ENCODE measurements around the gene ZNF831. TPM values are rescaled to one million over a fixed set of nuclear protein-coding genes. Genes with fewer than 3 reads are reported as not detected.

The ZNF831 gene
- total and polyA plus RNA-seq, 10 of the 15 experiments (the other 5 are each of a cell fraction or from before 2014, with no cell fraction given): 0.01 to 0.97 (median 0.23) TPM

DNA sequence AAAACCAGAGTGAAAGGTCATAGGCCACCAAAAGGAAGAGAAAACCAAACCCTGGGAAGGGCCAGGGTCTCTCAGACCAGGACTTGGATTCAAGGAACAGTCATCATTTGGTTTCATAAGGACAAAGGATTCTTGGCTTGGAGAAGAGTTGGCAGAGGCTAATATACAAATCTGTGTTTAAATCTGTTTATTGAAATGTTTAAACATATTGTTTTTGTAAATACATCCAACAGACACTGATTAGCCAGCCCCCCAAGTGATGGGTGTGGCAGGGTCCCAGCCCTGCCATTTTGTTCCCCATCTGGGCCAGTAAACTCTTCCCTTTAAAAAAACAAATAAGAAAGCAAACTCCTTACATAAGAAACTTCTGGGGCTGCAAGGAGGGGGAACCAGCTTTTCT is 6.1 kb upstream of the ZNF831 start:
- Histone ChIP-seq H4K20me1 (ENCODE audit: control insufficient read depth, insufficient read depth) (no peaks in the 10 kb centered on the region), H3K9me3 (replicated peaks; ENCODE audit: control insufficient read depth, insufficient read depth, low read length) (no peaks in the 10 kb centered on the region), H3K27me3 (replicated peaks in 1 of 2; ENCODE audit: control insufficient read depth in 2 of 2, insufficient read depth in 2 of 2, low read length in 1 of 2) (peaks cover 0 to 2% of the 10 kb centered on the region in 2 experiments; a peak in 1 of 4 replicates), H3K9ac (ENCODE audit: control insufficient read depth, insufficient read depth, low read length) (no peak overlapping the region), H3K4me3 (no peak overlapping the region), H2AFZ (ENCODE audit: control insufficient read depth, low read depth, low read length) (no peak overlapping the region), H3K36me3 (ENCODE audit: control insufficient read depth in 2 of 2, insufficient read depth in 2 of 2, low read length in 1 of 2) (no peaks in the 10 kb centered on the region), H3K4me1 (ENCODE audit: control insufficient read depth, insufficient read depth, low read length) (no peaks in the 10 kb centered on the region), H3K79me2 (ENCODE audit: control insufficient read depth, insufficient read depth, low read length) (no peaks in the 10 kb centered on the region), H3K4me2 (ENCODE audit: control insufficient read depth, insufficient read depth) (no peak overlapping the region), H3K27ac (ENCODE audit: control insufficient read depth, insufficient read depth) (no peak overlapping the region)
- intact Hi-C loops (cut with micrococcal nuclease; ENCODE audit: unreplicated experiment): no loop called here
- BruUV-seq (replicated peaks): no TSS peak
- ChIA-PET SMC1A (ENCODE audit: uncharacterized antibody, unreplicated experiment) (no interaction called here), RAD21 (ENCODE audit: unreplicated experiment) (no interaction called here), POLR2A (no interaction called here), CTCF (no interaction called here)
- in situ Hi-C loops (cut with MboI): no loop called here
- no peak for FAIRE-seq
- DNase-seq (ENCODE audit: low read depth, low spot score): no peak
- no peak for ATAC-seq
- TF ChIP-seq, protein P1, sequence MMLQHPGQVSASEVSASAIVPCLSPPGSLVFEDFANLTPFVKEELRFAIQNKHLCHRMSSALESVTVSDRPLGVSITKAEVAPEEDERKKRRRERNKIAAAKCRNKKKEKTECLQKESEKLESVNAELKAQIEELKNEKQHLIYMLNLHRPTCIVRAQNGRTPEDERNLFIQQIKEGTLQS (IDR thresholded peaks at IDR 0.05; ENCODE audit: borderline replicate concordance, extremely low read depth, low read depth, low read length): no peak
- TF ChIP-seq, protein P2, sequence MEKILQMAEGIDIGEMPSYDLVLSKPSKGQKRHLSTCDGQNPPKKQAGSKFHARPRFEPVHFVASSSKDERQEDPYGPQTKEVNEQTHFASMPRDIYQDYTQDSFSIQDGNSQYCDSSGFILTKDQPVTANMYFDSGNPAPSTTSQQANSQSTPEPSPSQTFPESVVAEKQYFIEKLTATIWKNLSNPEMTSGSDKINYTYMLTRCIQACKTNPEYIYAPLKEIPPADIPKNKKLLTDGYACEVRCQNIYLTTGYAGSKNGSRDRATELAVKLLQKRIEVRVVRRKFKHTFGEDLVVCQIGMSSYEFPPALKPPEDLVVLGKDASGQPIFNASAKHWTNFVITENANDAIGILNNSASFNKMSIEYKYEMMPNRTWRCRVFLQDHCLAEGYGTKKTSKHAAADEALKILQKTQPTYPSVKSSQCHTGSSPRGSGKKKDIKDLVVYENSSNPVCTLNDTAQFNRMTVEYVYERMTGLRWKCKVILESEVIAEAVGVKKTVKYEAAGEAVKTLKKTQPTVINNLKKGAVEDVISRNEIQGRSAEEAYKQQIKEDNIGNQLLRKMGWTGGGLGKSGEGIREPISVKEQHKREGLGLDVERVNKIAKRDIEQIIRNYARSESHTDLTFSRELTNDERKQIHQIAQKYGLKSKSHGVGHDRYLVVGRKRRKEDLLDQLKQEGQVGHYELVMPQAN (conservative IDR thresholded peaks at IDR 0.05): no peak
- TF ChIP-seq NFYA (IDR thresholded peaks at IDR 0.05; ENCODE audit: borderline replicate concordance, low read depth, low read length) (no peak), ZNF384 (IDR thresholded peaks at IDR 0.05; ENCODE audit: borderline replicate concordance, low read depth, low read length) (no peak), IKZF2 (IDR thresholded peaks at IDR 0.05) (no peak), MEF2B (IDR thresholded peaks at IDR 0.05; ENCODE audit: partially characterized antibody, poor library complexity, severe bottlenecking) (no peak), CEBPB (IDR thresholded peaks at IDR 0.05; ENCODE audit: borderline replicate concordance in 1 of 2, low read depth in 2 of 2, low read length in 2 of 2) (no peak), SIX5 (IDR thresholded peaks at IDR 0.05; ENCODE audit: low read depth, low read length, severe bottlenecking) (no peak), MYB (IDR thresholded peaks at IDR 0.05; ENCODE audit: borderline replicate concordance, low read depth, low read length) (no peak)
- TF ChIP-seq, protein P3, sequence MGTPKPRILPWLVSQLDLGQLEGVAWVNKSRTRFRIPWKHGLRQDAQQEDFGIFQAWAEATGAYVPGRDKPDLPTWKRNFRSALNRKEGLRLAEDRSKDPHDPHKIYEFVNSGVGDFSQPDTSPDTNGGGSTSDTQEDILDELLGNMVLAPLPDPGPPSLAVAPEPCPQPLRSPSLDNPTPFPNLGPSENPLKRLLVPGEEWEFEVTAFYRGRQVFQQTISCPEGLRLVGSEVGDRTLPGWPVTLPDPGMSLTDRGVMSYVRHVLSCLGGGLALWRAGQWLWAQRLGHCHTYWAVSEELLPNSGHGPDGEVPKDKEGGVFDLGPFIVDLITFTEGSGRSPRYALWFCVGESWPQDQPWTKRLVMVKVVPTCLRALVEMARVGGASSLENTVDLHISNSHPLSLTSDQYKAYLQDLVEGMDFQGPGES (IDR thresholded peaks at IDR 0.05): no peak
- TF ChIP-seq, protein P4, sequence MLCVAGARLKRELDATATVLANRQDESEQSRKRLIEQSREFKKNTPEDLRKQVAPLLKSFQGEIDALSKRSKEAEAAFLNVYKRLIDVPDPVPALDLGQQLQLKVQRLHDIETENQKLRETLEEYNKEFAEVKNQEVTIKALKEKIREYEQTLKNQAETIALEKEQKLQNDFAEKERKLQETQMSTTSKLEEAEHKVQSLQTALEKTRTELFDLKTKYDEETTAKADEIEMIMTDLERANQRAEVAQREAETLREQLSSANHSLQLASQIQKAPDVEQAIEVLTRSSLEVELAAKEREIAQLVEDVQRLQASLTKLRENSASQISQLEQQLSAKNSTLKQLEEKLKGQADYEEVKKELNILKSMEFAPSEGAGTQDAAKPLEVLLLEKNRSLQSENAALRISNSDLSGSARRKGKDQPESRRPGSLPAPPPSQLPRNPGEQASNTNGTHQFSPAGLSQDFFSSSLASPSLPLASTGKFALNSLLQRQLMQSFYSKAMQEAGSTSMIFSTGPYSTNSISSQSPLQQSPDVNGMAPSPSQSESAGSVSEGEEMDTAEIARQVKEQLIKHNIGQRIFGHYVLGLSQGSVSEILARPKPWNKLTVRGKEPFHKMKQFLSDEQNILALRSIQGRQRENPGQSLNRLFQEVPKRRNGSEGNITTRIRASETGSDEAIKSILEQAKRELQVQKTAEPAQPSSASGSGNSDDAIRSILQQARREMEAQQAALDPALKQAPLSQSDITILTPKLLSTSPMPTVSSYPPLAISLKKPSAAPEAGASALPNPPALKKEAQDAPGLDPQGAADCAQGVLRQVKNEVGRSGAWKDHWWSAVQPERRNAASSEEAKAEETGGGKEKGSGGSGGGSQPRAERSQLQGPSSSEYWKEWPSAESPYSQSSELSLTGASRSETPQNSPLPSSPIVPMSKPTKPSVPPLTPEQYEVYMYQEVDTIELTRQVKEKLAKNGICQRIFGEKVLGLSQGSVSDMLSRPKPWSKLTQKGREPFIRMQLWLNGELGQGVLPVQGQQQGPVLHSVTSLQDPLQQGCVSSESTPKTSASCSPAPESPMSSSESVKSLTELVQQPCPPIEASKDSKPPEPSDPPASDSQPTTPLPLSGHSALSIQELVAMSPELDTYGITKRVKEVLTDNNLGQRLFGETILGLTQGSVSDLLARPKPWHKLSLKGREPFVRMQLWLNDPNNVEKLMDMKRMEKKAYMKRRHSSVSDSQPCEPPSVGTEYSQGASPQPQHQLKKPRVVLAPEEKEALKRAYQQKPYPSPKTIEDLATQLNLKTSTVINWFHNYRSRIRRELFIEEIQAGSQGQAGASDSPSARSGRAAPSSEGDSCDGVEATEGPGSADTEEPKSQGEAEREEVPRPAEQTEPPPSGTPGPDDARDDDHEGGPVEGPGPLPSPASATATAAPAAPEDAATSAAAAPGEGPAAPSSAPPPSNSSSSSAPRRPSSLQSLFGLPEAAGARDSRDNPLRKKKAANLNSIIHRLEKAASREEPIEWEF (IDR thresholded peaks at IDR 0.05; ENCODE audit: insufficient replicate concordance, low read depth, low read length): no peak
- TF ChIP-seq, protein P5, sequence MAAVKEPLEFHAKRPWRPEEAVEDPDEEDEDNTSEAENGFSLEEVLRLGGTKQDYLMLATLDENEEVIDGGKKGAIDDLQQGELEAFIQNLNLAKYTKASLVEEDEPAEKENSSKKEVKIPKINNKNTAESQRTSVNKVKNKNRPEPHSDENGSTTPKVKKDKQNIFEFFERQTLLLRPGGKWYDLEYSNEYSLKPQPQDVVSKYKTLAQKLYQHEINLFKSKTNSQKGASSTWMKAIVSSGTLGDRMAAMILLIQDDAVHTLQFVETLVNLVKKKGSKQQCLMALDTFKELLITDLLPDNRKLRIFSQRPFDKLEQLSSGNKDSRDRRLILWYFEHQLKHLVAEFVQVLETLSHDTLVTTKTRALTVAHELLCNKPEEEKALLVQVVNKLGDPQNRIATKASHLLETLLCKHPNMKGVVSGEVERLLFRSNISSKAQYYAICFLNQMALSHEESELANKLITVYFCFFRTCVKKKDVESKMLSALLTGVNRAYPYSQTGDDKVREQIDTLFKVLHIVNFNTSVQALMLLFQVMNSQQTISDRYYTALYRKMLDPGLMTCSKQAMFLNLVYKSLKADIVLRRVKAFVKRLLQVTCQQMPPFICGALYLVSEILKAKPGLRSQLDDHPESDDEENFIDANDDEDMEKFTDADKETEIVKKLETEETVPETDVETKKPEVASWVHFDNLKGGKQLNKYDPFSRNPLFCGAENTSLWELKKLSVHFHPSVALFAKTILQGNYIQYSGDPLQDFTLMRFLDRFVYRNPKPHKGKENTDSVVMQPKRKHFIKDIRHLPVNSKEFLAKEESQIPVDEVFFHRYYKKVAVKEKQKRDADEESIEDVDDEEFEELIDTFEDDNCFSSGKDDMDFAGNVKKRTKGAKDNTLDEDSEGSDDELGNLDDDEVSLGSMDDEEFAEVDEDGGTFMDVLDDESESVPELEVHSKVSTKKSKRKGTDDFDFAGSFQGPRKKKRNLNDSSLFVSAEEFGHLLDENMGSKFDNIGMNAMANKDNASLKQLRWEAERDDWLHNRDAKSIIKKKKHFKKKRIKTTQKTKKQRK (IDR thresholded peaks at IDR 0.05; ENCODE audit: low read depth, low read length): no peak

Measured in GM12878 (cell line).